GM12875 (cell line): ENCODE data around the gene LARP4B.

Experiments
- H3K4me3 ChIP-seq: one replicate; pipeline ENCODE4 v1.5.1; 2011; ENCODE audit warnings: low read depth, low read length, control low read depth
- TF ChIP-seq, protein P1 (sequence below): IDR thresholded peaks from 2 replicates; pipeline ENCODE4 v1.5.1; 2011; ENCODE audit warnings: low read depth, mild to moderate bottlenecking, control low read depth, inconsistent platforms, low read length, moderate library complexity, borderline replicate concordance; ENCODE audit not compliant: insufficient read depth

The LARP4B gene

DNA sequence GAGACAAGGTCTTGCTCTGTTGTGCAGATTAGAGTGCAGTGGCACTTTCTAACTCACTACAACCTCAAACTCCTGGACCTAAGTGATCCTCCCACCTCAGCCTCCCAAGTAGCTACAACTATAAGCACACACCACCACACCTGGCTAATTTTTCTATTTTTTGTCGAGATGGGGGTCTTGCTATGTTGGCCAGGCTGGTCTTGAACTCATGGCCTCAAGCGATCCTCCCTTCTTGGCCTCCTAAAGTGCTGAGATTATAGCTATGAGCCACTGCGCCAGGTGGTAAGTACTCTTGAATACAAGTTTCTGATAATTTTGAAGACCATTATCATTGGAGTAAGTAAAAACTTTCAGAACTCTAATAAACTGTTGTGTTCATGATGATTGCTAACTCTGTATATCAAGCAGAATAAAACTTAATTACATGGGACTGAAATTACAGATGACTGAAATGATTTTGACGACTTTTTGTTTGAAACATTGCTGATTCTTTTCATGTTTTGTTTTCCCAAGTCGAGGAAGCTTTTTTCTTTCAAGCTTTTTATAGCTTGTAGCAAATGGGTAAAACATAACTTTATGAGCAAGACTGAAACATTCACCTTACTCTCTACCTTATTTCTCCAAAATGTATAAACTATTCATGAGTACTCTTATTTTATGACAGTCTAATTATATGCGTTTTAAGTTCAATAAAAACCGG lies 14.6 kb downstream of the LARP4B start:
- TF ChIP-seq, protein P1, sequence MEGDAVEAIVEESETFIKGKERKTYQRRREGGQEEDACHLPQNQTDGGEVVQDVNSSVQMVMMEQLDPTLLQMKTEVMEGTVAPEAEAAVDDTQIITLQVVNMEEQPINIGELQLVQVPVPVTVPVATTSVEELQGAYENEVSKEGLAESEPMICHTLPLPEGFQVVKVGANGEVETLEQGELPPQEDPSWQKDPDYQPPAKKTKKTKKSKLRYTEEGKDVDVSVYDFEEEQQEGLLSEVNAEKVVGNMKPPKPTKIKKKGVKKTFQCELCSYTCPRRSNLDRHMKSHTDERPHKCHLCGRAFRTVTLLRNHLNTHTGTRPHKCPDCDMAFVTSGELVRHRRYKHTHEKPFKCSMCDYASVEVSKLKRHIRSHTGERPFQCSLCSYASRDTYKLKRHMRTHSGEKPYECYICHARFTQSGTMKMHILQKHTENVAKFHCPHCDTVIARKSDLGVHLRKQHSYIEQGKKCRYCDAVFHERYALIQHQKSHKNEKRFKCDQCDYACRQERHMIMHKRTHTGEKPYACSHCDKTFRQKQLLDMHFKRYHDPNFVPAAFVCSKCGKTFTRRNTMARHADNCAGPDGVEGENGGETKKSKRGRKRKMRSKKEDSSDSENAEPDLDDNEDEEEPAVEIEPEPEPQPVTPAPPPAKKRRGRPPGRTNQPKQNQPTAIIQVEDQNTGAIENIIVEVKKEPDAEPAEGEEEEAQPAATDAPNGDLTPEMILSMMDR, result no peak
- H3K4me3 ChIP-seq, result no peak overlapping the region

DNA sequence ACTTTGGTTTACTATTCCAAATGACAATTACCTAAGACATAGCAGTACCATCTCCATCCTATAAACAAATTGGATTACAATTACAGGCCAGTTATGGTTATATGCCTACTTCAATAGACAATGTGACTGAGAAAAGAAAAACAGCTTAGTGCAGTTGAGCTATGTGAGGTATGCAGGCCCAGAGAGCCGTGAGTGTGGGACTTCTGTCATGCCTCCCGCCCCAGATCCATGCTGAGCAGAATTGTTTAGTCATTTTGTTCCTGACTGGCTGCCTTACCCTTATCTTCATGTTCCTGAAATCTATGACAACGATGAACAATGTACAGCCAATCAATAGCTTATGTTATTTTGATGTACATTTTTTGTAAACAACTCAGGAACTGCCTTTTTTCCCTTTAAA lies 21.7 kb downstream of the LARP4B start:
- TF ChIP-seq, protein P1, result no peak

DNA sequence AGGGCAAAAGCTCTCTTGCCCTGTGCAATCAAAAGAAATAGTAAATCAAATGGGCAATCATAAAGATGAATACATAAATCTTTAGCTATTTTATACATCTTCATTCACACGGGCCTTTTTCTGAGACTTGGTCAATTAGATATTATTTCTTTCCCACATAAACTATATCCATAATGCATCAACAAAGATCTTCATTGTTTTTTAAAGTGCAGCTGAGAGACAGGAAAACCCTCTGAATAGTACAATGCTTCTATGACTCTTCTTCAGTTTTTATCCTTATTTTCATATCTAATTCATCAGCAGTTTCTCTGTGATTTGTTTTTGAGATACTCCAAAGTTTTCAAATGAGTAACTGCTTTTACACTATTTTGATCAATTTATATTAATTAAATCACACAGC lies 25.5 kb downstream of the LARP4B start:
- H3K4me3 ChIP-seq, result no peak overlapping the region
- TF ChIP-seq, protein P1, result no peak

More for the DNA sequence above, 21.7 kb downstream of the LARP4B start:
- no peak overlapping the region for H3K4me3 ChIP-seq

DNA sequence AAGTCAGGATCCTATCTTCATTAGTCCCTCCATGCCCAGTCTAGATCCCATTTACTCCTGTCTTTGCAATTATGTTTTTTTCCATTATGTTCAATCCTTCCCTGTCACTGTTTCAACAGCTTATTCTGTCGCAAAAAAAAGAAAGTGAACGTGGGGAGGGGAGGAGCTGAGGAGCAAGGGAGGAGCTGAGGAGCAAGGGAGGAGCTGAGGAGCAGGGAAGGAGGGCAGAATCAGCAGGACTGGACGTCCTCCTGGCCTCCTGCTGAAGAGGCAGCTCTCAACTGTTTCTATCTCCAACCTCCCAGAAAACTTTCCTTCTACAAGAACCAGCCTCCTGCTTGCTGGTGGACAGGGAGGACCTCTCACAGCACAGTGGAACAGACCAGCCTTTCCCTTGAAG lies 26.0 kb downstream of the LARP4B start:
- TF ChIP-seq, protein P1, result no peak
- no peak overlapping the region for H3K4me3 ChIP-seq

DNA sequence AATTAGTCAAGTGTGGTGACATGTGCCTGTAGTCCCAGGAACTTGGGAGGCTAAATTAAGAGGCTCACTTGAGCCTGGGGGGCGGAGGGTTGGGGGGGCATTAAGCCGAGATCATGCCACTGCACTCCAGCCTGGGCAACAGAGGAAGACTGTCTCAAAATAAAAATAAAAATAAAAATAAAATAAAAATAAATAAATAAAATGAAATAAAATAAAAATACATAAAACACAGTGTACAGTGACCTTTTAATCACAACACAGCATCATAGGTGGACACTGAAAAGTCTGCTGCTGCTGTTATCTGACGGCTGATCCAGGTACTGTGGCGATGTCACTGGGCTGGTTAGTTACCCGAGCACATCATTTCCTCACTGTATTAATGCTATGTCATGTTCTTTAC lies 27.1 kb downstream of the LARP4B start:
- TF ChIP-seq, protein P1, result no peak
- H3K4me3 ChIP-seq, result no peak overlapping the region

DNA sequence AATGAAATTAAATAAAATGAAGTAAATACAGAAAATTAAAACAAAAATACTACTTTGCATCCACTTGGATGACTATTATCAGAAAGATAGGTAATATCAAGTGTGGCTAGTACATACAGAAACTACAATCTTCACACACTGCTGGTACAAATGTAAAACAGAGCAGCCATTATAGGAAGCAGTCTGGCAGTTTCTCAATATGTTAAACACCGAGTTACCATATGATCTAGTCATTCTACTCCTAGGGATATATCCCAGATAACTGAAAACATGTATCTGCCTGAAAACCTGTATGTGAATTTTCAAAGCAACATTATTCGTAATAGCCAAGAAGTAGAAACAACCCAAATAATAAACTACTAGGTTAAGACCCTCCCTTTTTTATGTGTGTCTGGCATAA lies 33.4 kb downstream of the LARP4B start:
- H3K4me3 ChIP-seq, result no peak overlapping the region
- TF ChIP-seq, protein P1, result no peak

DNA sequence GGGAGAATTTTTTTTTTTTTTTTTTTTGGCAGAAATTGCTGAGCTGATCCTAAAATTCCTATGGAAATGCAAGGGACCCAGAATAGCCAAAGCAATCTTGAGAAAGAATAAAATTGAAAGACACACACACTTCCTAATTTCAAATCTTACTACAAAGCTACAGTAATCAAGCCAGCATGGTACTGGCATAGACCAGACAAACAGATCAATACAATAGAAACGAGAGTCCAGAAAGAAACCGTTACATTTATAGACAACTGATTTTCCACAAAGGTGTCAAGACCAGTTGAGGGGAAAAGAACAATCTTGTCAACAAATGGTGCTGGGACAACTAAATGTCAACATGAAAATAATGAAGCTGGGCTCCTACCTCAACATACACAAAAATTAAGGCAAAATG lies 34.5 kb downstream of the LARP4B start:
- no peak overlapping the region for H3K4me3 ChIP-seq
- TF ChIP-seq, protein P1, result no peak
